HPDE6-E6E7 (cell line): ENCODE data around the gene PALLD.

ENCODE experiments used
- DNase-seq: peaks from one replicate; pipeline ENCODE4 v3.0.0; 2011; ENCODE audit warnings: missing footprints; ENCODE audit errors: extremely low spot score

The PALLD gene

DNA sequence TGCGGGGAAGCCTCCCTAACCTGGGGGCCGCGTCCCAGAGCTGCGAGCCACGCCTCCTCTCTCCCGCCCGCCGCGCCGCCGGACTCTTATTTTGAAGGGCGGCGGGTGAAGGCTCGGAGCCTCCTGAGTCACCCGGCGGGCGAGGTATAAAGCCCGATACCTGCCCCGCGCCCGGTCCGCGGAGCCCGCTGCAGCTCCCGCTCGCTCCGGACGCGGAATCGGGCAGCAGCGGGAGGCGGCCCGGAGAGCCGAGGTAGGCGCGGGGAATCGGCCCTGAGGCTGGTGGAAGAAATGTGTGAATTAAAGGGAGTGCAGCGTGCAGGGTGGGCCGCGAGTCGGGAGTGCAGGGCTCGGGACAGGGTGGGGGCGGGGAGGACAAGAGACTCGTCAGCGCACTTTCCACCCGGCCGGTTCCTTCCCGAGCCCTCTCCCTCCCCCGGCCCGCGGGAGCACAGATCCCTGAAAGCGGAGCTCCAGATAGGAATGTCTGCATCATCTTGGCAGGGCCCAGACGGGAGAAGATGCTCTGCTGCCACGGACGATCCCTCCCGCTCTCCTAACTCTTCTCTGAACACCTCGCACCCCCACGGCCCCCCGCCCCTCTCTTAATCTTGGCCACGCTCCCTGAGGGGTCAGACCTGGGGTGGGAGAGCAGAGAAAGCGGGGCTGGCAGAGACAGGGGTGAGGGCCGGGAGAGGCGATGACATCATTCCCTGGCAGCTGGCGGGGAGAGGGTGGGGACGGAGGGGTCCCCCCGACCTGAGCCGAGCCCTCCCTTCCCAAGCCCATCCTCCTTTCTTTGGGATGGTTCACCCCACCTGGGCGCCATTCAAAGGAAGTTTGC lies 335.3 kb downstream of the PALLD start:
- DNase-seq = peak; percentile 82

DNA sequence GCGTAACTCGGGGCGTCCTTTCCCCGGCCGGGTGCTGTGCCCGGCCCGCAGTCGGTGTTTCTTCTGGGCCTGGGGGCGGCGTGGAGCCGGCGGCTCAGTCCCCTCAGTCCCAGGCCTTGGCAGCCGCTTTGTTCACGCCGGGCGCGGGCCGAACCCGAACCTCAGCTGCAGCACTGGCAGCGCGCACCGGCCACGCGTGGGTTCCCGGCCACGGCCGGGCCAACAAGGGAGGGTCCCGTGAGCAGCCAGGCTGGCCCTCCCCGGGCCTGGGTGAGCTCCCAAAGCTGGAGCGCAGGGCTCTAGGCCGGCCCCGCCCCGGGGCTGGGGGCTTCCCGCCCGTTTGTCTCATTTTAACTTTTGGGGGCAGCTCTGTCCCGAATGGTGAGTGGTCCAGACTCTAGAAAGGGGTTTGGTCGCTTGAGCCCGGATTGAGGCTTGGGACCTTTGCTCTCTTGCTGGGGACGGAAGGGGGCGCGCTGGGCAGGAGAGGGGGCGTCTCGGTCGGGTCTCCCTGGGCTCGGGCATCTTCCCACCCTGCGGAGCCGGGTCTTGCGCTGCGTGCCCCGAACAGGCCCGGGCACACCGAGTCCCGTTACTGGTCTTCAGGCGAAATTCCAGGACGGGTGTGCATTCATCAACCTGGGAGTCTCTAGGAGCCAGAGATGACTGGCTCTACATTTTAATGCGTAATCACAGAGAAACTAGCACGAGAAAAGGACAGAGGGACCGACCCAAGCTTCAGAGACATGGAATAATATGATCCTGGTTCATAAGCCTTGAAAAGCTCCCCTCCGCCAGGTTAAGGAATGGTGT lies 336.1 kb downstream of the PALLD start:
- DNase-seq = no peak

DNA sequence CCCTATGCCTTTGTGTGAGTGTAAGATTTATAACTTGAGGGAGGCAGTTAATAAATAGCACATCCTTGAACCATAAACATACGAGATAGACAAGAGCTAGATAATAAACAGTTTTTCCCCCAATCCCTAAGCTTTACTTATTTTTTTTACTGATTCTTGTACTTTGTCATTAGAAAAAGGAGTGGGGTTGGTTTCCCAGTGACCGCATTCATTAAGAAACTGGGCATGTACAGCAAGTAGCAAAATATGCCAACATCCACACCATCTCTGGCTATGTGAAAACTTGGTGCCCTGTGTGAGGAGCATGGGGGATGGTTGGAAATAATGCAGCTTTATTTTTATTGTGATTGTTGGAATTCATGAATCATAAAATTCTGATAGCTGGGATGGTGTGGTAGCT lies 337.0 kb downstream of the PALLD start:
- DNase-seq = no peak

DNA sequence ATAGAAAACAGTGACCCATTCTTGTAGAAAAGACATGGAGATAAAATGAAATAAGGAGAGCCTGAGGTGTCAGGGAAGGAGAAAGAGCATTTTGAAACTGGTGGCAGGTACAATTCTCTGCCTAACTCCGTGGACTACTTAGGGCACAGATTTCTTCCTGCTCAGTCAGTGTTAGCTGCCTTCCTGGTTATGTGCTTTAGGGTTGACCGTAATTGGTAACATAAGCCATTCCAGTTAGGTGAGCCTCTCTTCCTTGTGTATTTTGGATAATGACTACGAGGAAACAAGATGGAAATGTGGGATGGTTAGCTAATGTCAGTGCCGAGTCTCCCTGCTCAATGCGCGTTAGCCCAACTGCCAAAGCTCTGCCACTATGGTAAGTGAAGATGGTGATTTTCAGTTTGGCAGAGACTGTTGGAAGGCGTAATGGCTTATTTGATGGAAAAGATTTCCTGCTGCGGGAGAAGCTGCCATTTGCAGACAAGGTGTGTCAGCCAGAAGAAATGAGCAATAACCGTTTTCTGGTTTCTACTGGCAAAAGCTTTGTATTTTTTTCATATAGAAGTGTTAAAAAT lies 339.1 kb downstream of the PALLD start:
- DNase-seq = no peak

DNA sequence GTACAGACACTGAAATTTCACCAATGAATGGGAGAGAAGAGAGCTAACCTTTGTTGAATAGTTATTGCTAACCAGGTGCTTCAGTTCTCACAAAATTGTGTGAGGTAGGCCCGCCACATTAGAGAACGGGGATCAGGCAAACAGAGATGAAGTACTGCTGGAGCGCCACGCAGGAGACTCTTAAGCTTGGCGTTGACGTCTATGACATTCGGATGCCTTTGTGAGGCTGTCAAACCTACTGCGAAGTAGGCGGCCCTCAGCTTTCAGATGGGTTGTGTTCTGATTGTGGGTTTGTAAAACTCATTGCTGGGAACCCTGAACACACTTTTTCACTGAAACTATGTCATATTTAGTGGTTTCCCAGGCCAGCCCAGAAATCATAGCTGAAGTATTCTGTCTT lies 339.6 kb downstream of the PALLD start:
- no peak for DNase-seq

DNA sequence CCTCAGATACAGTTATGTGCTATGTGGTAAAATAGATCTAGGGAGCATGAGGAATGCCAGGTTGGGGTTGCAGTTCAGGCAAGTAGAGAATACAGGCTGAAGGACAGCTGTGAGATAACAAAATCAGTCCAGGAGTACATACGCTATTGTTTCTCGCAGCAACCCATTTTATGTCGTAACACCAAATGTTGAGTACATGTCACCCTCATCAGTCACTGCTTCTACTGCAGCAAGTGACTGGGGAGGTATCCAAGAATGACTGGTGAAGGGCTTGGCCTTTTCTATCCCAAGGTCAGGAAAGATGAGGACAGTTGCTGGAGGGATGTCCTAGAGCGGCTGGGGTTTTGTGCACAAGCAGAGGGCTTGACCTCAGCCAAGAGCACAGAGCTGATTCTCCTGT lies 341.1 kb downstream of the PALLD start:
- DNase-seq = no peak

DNA sequence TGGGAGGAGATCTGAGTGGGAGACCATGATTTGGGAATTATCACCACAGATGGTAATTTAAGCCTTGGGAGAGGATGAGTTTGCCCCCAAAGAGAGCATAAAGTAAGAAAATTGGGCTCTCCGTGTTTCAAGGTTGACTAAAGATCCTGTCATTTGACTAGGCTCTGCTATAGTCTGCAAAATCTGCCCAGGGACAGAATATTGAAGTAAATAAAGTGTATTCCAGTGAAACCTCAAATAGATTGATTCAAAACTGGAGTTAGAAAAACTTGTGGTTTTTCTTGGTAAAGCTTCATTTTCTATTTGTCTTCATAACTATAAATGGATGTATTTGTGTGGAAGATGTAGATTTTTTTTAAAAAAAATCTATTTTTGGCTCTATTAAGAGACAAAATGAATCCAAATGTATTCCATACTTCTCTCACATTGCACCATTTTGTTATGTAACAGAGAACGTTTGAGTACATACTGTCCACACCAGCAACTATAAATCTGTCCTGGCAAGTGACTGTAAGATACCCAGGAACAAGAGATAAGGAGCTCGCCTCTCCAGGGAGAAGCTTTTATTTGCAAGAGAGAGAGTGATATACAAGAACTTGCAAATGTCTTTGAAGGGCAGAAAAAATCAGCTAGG lies 343.0 kb downstream of the PALLD start:
- no peak for DNase-seq

DNA sequence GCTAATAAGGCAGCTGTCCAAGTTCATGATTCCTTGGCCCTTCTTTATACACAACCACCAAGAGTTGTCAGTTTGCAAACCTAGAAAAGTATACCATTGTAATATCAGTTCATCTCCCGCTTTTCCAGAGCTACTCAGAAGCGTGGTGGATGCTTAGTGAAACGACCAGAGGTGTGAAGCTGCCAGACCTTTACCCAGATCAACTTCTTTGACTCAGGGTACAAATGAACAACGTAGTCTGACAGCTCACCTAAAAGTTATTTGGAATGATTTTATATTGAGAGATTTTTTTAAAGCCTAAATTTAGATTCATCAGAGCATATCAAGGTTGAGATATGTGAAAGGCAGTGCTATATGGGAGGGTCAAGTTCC lies 343.5 kb downstream of the PALLD start:
- DNase-seq = no peak

DNA sequence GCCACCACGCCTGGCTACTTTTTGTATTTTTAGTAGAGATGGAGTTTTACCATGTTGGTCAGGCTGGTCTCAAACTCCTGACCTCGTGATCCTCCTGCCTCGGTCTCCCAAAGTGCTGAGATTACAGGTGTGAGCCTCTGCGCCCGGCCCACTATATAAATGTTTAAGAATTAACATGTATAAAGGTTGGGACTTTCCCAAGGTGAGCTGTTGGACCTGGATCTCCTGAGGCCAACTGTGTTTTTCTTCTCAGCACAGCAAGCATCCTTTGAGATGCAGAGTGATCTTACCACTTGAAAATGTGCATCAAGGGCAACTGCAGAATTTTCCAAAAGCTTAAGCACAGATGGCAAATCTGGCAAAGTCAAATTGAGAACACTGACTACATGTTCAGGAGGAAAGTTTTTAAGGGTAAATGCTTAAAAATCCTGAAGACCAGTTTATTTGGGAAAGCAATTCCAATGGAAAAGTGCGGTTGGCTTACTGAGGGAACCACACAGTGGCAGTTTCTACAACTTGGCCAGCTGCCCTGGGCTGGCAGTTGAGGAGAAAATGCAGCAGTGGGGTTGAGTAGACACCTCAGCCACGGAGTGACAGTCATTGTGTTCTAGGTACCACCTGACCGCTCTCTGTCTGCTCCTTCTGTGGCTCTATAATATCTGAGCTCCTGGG lies 344.3 kb downstream of the PALLD start:
- DNase-seq = no peak

DNA sequence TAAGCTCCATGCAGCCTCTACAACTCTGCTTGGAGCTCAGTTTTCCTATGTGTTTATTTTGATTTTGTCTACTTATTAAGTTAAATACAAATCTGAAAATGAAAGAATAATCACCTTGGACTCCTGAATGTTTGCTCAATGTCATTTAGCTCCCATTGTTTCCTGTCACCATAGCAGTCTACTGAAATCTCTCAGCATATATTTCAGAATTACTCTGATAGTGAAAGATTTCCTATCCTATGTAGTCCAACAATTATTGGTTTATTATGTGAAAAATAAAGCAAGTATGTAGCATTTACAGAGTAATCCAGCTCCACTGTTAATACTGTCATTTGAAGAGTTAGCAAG lies 344.8 kb downstream of the PALLD start:
- no peak for DNase-seq

DNA sequence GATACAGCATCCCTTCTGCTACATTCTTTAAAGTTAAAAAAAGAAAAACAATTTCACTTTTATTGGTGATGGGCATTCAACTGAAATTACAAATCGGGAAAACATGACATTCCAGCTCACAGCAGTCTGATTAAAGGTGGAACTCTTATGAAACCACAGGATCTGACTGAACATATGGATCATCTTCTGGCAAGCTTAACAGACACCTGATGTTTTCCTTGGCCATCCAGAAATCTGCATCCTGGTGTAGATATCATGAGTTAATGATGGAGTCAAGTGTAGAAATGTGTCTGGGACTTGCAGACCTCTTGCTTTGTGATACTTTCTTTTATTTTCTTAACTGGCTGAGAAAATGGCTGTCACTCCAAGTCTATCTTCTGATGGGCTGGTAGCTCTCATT lies 345.3 kb downstream of the PALLD start:
- DNase-seq = no peak

DNA sequence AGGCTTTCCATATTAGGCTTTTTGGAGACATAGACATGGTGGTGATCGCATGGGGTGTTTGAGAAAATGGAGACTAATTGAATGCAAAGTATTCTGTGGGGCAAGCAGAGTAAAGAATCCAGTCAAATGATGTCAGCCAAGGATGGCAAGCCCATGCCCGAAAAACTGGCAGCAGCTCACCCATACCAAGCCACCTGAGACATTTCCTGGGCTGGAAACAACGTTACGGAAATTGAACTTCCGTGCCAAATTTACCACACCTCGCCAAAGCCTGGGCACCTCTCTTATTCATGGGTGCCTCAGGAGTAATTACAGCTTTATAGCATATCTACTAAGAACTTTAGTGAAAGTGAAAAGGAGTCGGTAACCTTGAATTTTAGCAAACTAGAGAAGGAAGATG lies 346.8 kb downstream of the PALLD start:
- no peak for DNase-seq

DNA sequence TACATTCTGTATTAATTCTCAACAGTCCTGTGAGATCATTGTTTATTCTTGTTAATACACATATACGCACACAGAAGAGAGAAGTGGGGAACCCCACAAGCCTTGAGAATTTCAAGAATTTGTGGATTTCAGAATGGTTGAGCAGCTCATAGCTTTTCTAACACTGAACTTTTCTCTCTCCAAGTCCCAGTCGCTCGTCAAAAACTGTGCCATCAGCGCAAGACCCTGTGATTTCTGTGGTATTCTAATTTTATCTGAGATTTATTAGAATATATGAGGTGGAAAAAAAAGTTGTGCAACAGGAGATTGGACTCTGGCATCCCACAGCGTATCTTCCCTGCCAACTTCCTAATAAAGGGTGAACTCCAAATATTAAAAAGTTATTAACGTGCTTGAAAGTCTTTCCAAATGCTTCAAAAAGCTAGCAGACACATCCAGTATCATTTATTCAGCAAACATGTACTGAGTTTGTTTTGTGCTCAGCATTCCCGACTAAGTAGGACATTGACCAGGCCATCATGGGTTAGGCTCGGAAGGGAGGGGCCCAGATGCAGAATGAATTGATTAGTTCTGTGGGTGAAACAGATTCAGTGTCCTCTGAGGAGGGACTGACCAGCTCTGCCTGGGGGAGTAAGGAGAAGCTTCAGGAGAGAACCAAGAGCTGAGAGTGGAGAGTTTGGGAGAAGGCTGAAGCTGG lies 347.6 kb downstream of the PALLD start:
- no peak for DNase-seq

DNA sequence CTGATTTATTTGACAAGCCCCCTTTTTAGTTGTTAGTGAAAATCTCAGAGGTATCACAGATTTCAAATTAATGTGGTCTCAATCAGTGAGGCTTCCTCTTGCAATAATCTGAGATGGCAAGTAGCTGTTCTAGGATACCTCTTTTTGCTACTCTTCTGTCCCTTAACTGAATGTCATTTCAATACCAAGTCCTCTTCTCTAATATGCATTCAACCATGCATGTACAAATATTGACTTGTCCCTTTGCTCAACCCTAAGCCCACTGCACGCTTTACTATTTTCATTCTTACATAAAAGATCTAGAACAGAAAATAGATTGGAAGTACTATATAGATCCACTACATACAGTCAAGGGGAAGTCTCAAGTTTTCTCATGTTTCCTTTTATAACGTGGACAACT lies 349.0 kb downstream of the PALLD start:
- DNase-seq = no peak

DNA sequence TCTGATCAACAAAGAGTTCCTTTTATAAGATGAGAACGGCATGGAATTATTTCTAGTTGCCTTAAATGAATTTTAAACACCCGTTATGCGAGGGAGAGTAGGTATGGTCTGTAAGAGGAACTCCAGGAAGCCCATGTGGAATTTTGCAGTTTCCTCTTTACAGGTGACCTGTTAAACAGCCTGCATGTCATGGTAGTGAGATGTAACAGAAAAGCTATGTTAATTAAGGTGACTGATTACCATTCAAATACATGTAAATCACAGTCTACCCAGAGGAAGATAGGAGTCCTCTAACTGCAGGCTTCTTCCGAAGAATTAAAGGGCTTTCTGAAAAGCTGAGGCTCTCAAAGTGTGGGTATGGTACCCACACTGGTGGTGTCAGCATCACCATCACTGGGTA lies 349.6 kb downstream of the PALLD start:
- no peak for DNase-seq

DNA sequence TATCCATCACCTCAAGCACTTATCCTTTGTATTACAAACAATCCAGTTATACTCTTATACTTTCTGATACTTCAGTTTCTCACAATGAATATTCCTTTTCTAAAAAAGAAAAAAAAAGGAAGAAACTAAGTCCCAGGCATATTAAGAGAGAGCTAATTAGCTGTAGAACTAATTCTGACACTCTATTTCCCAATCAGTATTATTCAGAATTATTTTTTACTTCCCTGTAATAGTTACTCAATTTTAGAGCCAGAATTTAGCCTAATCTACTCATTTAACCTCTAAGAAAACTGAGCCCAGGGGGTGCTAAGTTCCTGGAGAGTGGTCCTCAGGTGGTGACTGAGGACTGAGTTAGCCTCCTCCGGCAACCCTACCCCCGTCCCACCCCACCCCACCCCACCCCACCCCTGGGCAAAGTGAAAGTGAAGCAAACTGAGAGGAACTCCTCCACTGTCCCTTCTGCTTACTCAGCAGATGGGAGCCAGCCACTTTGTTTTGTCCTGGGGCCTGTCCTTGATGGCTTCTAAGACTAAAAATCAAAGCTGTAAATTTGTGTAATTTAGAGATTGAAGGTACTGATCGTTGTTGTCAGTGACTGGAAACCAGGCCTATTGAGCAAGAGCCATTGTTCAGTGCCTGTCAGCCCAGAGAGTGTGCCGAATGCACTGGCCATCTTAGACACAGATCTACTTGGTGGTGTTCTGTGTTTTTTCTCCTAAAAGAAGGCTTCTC lies 351.1 kb downstream of the PALLD start:
- DNase-seq = peak; percentile 19

DNA sequence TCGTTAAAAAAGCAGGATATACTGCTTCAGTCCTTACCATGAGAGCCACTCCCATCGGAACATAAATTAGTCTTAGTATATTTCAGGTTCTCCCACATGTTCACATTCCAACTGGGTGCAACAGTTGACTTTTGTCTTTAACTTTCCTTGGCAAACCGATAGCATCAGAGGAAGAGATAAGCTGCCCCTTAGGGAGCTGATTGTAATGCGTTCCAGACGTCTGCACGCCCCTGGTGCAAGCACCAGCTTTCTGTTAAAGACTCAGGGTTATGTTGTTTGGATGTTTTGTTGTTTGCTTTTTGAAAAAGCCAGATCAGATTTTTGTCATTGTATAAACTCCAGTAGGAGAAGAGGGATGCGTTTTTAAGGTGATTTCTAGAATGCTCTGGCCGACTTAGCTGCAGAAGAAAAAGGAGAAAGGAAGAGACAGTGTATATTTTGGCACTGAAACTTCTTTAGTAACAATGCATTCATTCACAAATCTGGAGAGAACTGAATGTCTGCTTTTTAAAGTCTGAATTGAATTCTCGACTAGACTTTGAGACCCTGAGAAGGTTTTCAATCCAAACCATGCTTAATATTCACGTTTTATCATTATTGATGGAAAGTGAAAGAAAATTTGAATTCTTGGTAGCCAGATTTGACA lies 352.3 kb downstream of the PALLD start:
- no peak for DNase-seq

DNA sequence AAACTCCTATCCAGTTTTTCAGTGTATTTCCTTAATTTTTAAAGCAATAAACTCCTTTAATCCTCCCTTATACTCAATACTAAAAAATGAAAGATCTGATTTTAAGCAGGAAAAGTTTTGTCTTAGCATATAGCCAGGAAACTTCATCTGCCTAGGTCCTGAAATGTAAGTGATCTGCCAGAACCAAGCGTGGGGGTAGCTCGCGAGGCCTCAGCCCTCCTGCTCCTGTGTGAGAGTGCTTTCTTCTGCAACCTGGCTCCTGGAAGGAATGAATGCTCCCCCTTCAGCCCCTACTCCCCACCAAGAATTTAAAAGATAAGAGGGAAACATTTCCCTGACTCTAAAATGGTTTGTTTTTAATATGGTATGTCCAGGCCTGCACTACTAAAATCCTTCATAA lies 353.1 kb downstream of the PALLD start:
- DNase-seq = no peak

DNA sequence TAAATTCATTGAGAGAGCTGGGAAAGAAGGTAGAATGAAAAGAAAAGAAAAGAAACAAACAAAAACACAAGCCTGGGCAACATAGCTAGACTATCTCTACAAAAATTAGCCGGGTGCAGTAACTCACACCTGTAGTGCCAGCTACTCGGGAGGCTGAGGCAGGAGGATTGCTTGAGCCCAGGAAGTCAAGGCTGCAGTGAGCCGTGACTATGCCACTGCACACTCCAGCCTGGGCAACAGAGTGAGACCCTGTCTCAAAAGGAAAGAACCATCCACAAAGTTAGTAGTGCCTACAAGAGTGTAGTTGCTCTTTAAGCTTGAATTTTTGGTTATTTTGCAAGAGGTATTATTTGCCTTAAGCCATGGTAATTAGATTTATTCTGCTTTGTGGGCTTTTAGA lies 355.5 kb downstream of the PALLD start:
- DNase-seq = no peak
